Measurements from ENCODE around the gene TSPAN33. TPM values are rescaled to one million over a fixed set of nuclear protein-coding genes. Genes with fewer than 3 reads are reported as not detected.

The TSPAN33 gene
- total RNA-seq, 2 experiments from 2014 or later = 14.6 to 44.8 TPM

GRCh38 chr7:129123510-129123857 is 21.0 kb upstream of the TSPAN33 start:
- Histone ChIP-seq H2AFZ (ENCODE audit: low read length) (0 out of 2 replicates have a peak overlapping the region, but pooled peaks have one; percentile 27), H3K27ac (ENCODE audit: low read depth, low read length, poor library complexity, severe bottlenecking) (no peak overlapping the region), H3K4me2 (ENCODE audit: low read length) (no peak overlapping the region), H3K79me2 (ENCODE audit: insufficient read depth, low read depth, low read length) (no peaks in the 10 kb centered on the region), H3K4me3 (ENCODE audit: low read depth, low read length, poor library complexity, severe bottlenecking) (no peak overlapping the region), H3K9me2 (ENCODE audit: insufficient read depth, low read length) (no peaks in the 10 kb centered on the region), H3K36me3 (ENCODE audit: insufficient read depth, low read length) (no peaks in the 10 kb centered on the region; the same call in 1 of the 2 replicates), H3K4me1 (ENCODE audit: insufficient read depth, low read length, poor library complexity, severe bottlenecking) (no peaks in the 10 kb centered on the region), H4K20me1 (ENCODE audit: insufficient read depth, low read length) (no peaks in the 10 kb centered on the region), H3K9me3 (ENCODE audit: low read length) (peaks cover 12% of the 10 kb centered on the region)
- CTCF ChIA-PET (ENCODE audit: unreplicated experiment) = no interaction called here
- POLR2A ChIA-PET = no interaction called here
- intact Hi-C loops (cut with micrococcal nuclease; ENCODE audit: unreplicated experiment) = no loop called here
- no peak for DNase-seq (ENCODE audit: low spot score)
- BruUV-seq (replicated peaks) = no TSS peak
- TF ChIP-seq CTCF (conservative IDR thresholded peaks at IDR 0.05; ENCODE audit: low read length) (no peak), EZH2phosphoT487 (IDR thresholded peaks at IDR 0.05; ENCODE audit: borderline replicate concordance, low read depth, low read length) (no peak)

- intact Hi-C loops (cut with micrococcal nuclease; ENCODE audit: unreplicated experiment) = no loop called here
- BruUV-seq (replicated peaks) = no TSS peak
Measured at GRCh38 chr7:129126314-129126713, 18.2 kb upstream of the TSPAN33 start.

More at GRCh38 chr7:129126314-129126713, 18.2 kb upstream of the TSPAN33 start:
- no peaks in the 10 kb centered on the region; the same call in 1 of the 2 replicates for H3K36me3 ChIP-seq (ENCODE audit: insufficient read depth, low read length)
- H3K4me1 ChIP-seq (ENCODE audit: insufficient read depth, low read length, poor library complexity, severe bottlenecking) = no peaks in the 10 kb centered on the region
- TF ChIP-seq CTCF (conservative IDR thresholded peaks at IDR 0.05; ENCODE audit: low read length) (no peak), EZH2phosphoT487 (IDR thresholded peaks at IDR 0.05; ENCODE audit: borderline replicate concordance, low read depth, low read length) (no peak)
- H2AFZ ChIP-seq (ENCODE audit: low read length) = no peak overlapping the region
- H3K4me2 ChIP-seq (ENCODE audit: low read length) = no peak overlapping the region
- no peaks in the 10 kb centered on the region for H3K9me2 ChIP-seq (ENCODE audit: insufficient read depth, low read length)
- ChIA-PET CTCF (ENCODE audit: unreplicated experiment) (no interaction called here), POLR2A (no interaction called here)
- no peaks in the 10 kb centered on the region for H3K79me2 ChIP-seq (ENCODE audit: insufficient read depth, low read depth, low read length)
- no peak overlapping the region for H3K27ac ChIP-seq (ENCODE audit: low read depth, low read length, poor library complexity, severe bottlenecking)
- H4K20me1 ChIP-seq (ENCODE audit: insufficient read depth, low read length) = no peaks in the 10 kb centered on the region
- H3K4me3 ChIP-seq (ENCODE audit: low read depth, low read length, poor library complexity, severe bottlenecking) = no peak overlapping the region
- peaks cover 1% of the 10 kb centered on the region for H3K9me3 ChIP-seq (ENCODE audit: low read length)
- no peak for DNase-seq (ENCODE audit: low spot score)

All from OCI-LY7 (cell line).